ENCODE data around the gene TGIF1. TPM values are rescaled to one million over a fixed set of nuclear protein-coding genes. Genes with fewer than 3 reads are reported as not detected.

Gene TGIF1
- total RNA-seq, 4 donors from 2014 or later, result 89.4 to 122 (median 108) TPM

DNA sequence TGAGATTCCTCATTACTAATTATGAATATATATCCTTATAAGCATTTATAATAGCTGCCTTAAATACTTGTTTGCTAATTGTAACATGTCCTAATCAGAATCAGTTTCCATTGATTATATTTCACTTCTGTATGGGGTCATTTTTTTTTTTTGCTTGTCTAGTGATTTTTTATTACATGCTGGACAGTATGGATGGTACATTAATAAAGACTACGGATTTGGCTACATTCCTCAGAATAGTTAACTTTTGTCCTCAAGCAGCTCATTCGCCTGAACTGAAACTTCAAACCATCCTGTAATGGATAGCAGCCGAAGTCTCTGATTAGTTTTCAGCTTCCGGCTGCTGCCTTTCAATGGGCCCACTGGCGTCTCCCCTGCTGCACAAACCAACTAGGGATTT, 11.7 kb downstream of the TGIF1 start:
- peaks cover 37% of the 10 kb centered on the region for H3K36me3 ChIP-seq
- peaks cover 28% of the 10 kb centered on the region for H3K4me1 ChIP-seq
- H3K27me3 ChIP-seq, result no peaks in the 10 kb centered on the region
- no peak for DNase-seq (ENCODE audit: low spot score in 2 of 2)
- no peak overlapping the region for H3K27ac ChIP-seq
- TF ChIP-seq POLR2AphosphoS5 (IDR thresholded peaks at IDR 0.05), result no peak
- TF ChIP-seq POLR2A (IDR thresholded peaks at IDR 0.05), result no peak
- no peak for TF ChIP-seq EP300 (IDR thresholded peaks at IDR 0.05)
- TF ChIP-seq, protein P1, sequence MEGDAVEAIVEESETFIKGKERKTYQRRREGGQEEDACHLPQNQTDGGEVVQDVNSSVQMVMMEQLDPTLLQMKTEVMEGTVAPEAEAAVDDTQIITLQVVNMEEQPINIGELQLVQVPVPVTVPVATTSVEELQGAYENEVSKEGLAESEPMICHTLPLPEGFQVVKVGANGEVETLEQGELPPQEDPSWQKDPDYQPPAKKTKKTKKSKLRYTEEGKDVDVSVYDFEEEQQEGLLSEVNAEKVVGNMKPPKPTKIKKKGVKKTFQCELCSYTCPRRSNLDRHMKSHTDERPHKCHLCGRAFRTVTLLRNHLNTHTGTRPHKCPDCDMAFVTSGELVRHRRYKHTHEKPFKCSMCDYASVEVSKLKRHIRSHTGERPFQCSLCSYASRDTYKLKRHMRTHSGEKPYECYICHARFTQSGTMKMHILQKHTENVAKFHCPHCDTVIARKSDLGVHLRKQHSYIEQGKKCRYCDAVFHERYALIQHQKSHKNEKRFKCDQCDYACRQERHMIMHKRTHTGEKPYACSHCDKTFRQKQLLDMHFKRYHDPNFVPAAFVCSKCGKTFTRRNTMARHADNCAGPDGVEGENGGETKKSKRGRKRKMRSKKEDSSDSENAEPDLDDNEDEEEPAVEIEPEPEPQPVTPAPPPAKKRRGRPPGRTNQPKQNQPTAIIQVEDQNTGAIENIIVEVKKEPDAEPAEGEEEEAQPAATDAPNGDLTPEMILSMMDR (IDR thresholded peaks at IDR 0.05), result no peak
- no peak overlapping the region for H3K4me3 ChIP-seq
- WGBS, result 97% methylated on average over 5 of the region's 5 CpGs
- H3K9me3 ChIP-seq, result no peaks in the 10 kb centered on the region

DNA sequence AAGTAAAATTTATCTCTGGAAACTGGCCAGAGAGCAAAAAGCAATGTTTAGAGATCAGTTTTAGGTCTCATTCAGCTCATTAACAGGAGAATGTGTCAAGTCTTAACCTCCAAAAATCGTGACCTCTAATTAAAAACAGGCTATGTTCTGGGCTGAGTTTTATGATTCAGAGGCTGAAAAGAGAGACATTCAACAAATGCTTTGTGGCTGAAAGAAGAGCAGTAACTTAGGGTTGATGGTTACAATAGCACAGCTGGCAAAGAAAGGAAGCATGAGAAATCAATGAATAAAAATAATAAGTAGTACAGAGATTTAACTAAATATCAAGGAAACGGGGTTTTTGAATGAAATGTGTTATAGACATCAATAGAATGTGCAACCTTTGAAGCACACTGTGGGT, 13.1 kb downstream of the TGIF1 start:
- TF ChIP-seq POLR2AphosphoS5 (IDR thresholded peaks at IDR 0.05), result no peak
- TF ChIP-seq, protein P1 (IDR thresholded peaks at IDR 0.05), result no peak
- no peak for TF ChIP-seq EP300 (IDR thresholded peaks at IDR 0.05)
- TF ChIP-seq POLR2A (IDR thresholded peaks at IDR 0.05), result no peak
- H3K36me3 ChIP-seq, result peaks cover 24% of the 10 kb centered on the region
- no peak overlapping the region for H3K4me3 ChIP-seq
- H3K9me3 ChIP-seq, result no peaks in the 10 kb centered on the region
- no peaks in the 10 kb centered on the region for H3K27me3 ChIP-seq
- DNase-seq (ENCODE audit: low spot score in 2 of 2), result no peak
- H3K4me1 ChIP-seq, result peaks cover 22% of the 10 kb centered on the region
- no peak overlapping the region for H3K27ac ChIP-seq
- 56% methylated on average over 2 of the region's 2 CpGs for WGBS

DNA sequence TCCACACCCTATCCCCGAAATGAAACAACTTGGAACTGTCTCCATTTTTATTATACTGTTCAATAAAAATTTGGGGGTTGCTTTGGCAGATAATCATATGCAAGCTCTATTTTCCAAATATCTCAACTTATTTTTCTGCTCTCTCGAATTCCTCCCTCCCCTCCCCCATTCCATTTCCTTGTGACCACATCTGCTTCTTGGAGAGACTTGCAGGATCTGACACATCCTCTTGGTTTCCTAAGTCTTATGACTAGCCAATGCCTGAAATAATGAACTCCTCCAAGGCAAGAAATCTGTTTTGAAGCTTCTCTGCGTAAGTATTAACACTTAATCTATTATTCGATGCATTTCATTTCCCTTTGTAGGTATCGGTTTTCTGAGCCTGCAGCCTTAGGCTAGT, 16.1 kb downstream of the TGIF1 start:
- Histone ChIP-seq H3K9me3 (no peaks in the 10 kb centered on the region), H3K27ac (no peak overlapping the region), H3K36me3 (peaks cover 6% of the 10 kb centered on the region), H3K4me1 (peaks cover 11% of the 10 kb centered on the region), H3K4me3 (no peak overlapping the region), H3K27me3 (no peaks in the 10 kb centered on the region)
- no peak for TF ChIP-seq POLR2AphosphoS5 (IDR thresholded peaks at IDR 0.05)
- TF ChIP-seq, protein P1 (IDR thresholded peaks at IDR 0.05), result no peak
- TF ChIP-seq EP300 (IDR thresholded peaks at IDR 0.05), result no peak
- no peak for TF ChIP-seq POLR2A (IDR thresholded peaks at IDR 0.05)
- whole genome bisulfite sequencing, result 22% methylated on average over 5 of the region's 5 CpGs
- no peak for DNase-seq (ENCODE audit: low spot score in 2 of 2)

DNA sequence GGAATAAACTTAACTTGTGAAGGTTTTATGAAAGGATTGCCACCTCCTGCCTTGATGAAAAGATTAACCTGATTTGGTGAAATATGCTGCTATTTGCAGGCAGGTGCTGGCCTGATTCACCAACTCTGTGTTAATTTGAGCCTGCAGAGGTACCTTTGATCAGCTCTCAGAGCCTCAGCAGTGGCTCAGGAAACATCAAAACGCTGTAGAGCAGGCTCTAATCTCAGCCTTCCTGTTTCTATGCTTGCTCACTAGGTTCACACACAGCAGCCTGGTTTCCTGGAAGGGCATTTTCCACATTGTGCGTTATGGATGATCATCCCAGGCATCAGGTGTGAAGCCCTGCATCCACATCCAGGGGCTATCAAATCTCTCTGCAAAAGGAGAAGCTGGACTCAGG, 16.9 kb downstream of the TGIF1 start:
- WGBS, result 25% methylated on average over 2 of the region's 2 CpGs
- H3K4me3 ChIP-seq, result no peak overlapping the region
- DNase-seq (ENCODE audit: low spot score in 2 of 2), result no peak
- H3K27ac ChIP-seq, result no peak overlapping the region
- H3K36me3 ChIP-seq, result peaks cover 2% of the 10 kb centered on the region
- no peaks in the 10 kb centered on the region for H3K9me3 ChIP-seq
- no peaks in the 10 kb centered on the region for H3K27me3 ChIP-seq
- TF ChIP-seq, protein P1 (IDR thresholded peaks at IDR 0.05), result no peak
- TF ChIP-seq POLR2A (IDR thresholded peaks at IDR 0.05) (no peak), POLR2AphosphoS5 (IDR thresholded peaks at IDR 0.05) (no peak), EP300 (IDR thresholded peaks at IDR 0.05) (no peak)
- peaks cover 11% of the 10 kb centered on the region for H3K4me1 ChIP-seq

DNA sequence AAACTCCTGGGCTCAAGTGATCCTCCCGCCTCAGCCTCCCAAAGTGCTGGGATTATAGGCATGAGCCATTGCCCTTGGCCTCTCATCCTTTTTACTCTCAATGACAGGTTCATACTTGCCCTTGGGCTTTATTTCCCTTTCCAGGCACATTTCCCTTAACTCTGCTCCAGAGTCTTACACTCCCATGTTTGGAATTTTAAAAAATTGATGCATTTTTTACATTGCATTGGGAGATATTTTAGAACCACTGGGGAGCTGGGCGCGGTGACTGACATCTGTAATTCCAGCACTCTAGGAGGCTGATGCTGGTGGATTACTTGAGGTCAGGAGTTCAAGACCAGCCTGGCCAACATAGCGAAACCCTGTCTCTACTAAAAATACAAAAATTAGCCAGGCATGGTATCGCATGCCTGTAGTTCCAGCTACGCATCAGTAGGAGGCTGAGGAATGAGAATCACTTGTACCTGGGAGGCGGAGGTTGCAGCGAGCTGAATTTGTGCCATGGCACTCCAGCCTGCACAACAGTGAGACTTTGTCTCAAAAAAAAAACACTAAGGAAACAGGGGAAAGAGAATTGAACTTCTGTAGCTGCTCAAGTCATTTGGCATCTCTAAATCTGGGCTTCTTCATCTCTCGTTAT, 18.2 kb downstream of the TGIF1 start:
- 96% methylated on average over 9 of the region's 9 CpGs for WGBS

More for the DNA sequence above, 18.2 kb downstream of the TGIF1 start:
- Histone ChIP-seq H3K36me3 (no peaks in the 10 kb centered on the region), H3K4me1 (peaks cover 11% of the 10 kb centered on the region), H3K27ac (no peak overlapping the region), H3K9me3 (no peaks in the 10 kb centered on the region), H3K27me3 (no peaks in the 10 kb centered on the region), H3K4me3 (no peak overlapping the region)
- TF ChIP-seq, protein P1 (IDR thresholded peaks at IDR 0.05), result no peak
- TF ChIP-seq POLR2AphosphoS5 (IDR thresholded peaks at IDR 0.05) (no peak), EP300 (IDR thresholded peaks at IDR 0.05) (no peak), POLR2A (IDR thresholded peaks at IDR 0.05) (no peak)
- DNase-seq (ENCODE audit: low spot score in 2 of 2), result no peak
